HG03175 (cell line): ENCODE results near the gene LIPH.
"Not testable (repeated sequence)": the region's sequence is repeated elsewhere in the genome, so short reads cannot be mapped to it uniquely, and the experiment has no call there.

Experiments
- ATAC-seq: cut with Tn5 transposase; IDR thresholded peaks from one replicate; pipeline ENCODE4 v1.9.1; 2021; ENCODE audit warnings: mild to moderate bottlenecking, moderate library complexity; ENCODE audit not compliant: unreplicated experiment

The LIPH gene

DNA sequence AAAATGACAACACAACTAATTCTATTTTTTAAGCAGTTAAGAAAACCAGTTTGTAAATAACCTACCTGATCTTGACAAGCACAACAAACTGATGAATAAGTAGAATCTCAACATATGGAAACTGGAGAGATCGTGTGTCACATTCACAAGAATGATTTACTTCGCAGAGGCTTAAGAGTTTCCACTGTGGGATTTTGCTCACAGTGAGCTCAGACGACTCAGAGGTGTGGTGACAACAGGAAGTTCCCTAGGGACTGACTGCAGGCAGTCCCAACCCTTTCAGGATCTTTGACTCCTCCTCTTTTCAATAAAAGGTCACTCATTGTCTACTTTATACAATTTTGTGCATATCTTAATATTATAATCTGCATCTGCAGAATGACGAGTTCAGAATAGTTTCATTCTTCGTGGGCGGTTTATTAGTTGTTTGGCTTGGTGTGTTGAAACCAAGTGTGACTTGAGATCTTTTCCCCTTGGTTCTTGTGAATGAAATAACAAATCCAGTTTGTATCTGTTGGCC is at the start of gene LIPH:
Gene LIPH, minus strand, starts transcription at position 231 of the 520 bp plus-strand sequence. Its CDS starts 117 bp downstream, at position 114.
- ATAC-seq, result peak; percentile 80

DNA sequence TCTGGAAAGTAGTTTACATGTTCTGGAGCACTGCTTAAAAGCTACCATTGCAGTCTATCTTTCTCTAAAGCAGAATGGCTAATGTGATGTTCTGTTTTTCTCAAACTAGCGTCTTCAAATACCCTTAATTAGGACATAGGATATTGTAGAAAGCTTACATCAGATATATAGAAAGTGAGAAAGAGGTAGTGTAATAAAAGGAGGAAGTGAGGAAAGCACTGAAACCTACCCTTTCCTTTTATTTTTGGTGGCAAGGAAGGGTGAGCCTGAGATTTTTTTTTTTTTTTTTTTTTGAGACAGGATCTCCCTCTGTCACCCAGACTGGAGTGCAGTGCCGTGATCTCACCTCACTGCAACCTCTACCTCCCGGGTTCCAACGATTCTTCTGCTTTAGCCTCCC is 43.1 kb upstream of the LIPH start:
- peak; percentile 63 for ATAC-seq

DNA sequence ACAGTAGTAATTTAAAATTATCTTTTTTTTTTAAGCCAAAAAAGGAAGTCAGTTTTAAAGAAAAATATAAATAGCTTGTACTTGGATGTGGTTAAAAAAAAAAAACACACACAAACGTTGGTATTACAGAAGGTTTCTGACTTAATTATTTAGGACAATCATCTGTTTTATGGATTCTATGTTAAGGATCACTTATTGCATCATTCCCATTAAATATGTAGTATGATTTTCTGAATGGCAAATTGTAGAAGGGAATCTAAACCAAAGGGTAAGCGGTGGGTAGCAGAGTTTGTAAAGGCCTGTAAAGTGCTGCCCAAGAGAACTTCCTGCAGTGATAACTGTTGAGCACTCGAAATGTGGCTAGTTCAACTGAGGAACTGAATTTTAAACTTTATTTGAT is 41.7 kb upstream of the LIPH start:
- ATAC-seq, result no peak

DNA sequence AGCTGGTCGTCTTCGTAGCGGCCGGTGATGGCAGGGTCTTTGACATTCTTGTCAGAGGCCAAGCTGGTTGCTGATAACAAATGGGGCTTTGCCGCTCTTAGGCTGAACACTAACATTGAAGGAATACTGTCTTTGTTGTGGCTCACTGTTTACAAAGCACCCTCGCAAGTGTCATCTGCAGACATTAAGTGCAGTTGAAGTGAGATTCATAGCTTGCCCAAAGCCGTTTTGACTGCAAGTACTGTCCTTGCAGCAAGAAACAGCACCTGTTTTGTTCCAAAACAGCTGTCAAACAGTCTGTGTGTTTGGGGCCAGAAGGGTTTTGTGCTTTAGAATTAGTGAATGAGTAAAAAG is 34.3 kb upstream of the LIPH start:
- no peak for ATAC-seq

DNA sequence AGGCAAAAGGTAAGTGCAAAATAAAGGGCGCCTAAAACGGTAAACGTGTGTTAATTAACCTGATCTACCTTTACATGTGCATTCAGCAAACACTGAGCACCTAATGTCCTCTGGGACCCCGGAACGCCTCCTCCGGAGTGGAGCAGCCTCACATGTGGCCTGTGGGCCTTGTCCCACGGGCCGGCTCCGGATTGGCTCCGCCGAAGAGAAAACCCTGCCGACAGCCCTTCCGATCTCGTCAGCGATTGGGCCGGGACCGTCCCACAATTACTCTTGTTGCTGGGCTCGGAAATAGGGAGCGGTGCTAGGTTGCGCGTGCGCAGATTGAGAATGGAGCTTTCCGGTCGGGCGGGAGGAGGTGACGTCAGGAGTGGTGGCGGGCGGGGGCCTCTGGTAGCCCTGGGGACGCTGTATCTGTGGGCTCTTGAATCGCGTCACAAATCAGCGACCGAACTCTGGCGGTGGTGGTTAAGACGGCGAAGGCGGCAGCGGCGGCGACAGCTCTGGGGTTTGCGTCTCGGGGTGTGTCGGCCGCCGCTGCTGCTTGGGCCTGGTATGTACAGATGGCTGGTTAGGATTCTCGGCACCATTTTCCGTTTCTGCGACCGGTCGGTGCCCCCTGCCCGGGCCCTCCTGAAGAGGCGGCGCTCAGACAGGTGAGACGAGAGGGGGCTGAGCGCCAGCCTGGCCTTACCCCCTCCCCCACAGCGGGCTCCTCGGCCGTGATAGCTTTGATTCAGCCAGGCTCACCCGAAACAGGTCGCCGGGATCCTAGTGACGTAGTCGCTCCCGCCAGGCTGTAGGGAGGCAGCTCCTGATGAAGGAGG is 33.7 kb upstream of the LIPH start, which contains the start of gene SENP2:
Gene SENP2, plus strand, starts transcription at position 437 of the 827 bp plus-strand sequence. Its CDS starts 119 bp downstream, at position 556.
- ATAC-seq, result peak; percentile 97

DNA sequence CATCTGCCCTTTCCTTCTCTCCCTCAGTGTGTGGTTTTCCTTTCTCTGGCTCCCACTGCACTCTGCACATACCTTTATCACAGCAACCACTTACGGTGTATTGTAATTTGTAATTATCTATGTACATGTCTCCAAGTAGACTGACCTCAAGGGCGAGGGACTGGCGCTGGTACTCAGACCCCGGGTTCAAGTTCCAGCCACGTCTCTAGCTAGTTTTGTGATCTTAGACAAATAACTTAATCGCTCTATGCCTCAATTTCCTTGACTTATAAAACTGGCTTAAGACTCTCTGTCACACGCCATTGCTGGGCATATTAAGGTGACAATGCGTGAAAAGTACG is 33.1 kb upstream of the LIPH start:
- no peak for ATAC-seq

DNA sequence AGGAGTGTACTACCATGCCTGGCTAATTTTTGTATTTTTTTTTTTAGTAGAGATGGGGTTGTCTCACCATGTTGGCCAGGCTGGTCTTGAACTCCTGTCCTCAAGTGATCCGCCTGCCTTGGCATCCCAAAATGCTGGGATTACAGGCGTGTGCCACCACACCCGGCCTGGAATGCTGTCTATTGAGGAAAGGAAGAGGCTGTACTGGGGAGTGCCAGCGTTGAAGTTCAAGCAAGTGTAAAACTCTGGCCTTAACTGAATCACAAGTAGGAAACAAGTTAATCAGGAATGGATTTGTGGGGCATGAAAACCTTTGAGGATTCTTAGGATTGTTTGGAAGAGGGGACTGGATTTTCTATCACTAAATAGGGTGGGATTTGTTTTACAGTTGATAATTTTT is 32.3 kb upstream of the LIPH start:
- no peak for ATAC-seq

DNA sequence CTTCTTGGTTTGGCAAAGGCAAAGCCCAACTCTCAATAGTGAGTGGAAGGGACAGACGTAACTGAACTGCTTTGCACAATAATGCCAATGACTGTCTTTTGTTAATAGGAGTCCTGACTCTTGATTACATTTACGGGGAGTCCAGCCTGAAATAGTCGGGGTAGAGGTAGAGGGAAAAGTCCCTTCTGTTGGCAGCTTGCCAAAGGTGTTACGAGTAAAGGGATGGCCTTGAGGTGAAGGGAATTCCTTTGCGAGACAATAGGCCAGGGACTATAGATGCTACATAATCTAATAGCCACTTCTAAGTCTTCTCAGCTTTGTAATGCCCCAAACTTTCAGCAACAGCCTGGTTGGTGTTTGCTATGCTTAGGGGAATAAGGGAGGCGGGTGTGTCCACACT is 31.5 kb upstream of the LIPH start:
- no peak for ATAC-seq

DNA sequence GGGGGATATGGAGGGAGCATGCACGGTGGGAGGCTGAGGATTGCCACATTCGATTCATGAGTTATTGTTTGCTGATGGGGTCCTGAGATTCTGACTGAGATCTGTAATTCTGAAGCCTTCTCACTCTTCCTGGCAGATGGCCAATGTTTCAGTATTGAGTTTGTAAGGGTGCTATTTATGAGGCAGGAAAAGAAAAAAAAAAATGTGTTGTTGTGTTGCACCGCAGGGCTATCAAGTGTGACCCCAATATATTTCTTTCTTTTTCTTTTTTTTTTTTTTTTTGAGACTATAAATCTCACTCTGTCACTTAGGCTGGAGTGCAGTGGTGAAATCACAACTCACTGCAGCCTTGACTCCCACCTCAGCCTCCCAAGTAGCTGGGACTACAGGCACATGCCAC is 30.5 kb upstream of the LIPH start:
- ATAC-seq, result no peak

DNA sequence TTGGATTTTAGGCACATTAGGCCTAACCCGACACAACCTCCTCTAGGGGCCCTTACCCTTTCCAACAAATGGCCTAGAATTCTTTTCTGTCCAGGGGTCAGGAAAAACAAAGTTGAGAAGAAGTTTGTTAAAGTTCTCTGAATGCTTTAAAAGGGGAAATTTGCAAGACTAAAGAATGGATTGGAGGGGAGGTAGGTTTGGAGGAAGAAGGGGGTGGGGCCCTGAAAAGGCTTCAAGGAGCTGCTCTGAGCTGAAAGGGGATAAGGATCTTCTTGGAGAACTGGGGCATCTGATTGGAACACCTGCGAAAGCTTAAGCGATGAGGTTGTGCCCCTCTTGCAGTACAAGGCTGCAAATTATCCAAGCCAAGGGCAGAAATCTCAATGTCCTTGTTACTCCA is 29.8 kb upstream of the LIPH start:
- ATAC-seq, result no peak

DNA sequence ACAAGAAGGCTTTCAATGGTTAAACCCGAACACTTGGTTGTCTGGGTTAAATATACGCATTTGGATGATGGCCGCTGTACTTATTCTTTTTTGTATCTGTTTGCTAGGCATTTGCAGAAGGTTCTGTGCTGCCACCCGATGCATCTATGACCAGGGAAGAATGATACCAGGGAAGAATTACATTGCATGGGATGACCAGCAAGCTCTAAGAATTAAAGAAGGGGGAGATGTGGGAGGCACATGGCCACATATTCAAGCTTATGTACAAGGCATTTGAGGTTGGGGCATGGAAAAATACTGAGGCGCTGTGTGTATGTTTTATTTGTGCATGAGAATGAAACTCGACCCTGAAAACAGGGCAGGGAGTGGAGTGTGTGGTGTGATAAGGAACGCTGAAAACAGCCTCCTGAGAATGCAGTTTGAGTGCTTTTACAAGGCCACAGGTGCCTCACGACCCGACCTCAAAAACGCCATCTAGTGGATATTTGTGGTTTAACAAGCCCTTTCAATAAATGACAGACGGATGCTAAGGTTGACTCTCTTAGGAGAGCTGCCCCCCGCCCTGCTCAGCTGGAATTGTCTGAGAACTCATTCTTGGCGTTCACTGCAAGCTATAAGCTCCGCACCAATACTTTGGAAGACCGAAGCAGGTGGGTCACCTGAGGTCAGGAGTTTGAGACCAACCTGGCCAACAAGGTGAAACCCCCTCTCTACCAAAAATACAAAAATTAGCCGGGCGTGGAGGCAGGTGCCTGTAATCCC is 22.9 kb upstream of the LIPH start:
- peak; percentile 86 for ATAC-seq

DNA sequence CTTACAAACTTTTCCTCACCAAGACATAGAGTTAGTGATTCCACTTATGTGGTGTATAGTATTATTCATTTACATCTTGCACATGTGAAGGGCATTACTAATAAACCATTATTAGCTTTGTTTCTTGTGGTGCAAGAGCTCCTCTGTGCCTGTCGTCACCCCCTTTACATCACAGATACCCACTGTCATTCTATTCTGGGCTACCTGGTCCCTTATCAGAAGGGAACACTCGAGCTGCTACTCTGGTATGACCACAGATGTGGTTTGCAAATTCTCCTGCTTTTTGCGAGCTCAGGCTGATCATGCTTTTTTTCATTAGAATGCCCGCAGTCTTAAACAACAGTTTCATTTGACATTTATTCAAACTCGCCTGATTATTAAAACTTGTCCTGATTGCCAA is 19.8 kb upstream of the LIPH start:
- no peak for ATAC-seq

DNA sequence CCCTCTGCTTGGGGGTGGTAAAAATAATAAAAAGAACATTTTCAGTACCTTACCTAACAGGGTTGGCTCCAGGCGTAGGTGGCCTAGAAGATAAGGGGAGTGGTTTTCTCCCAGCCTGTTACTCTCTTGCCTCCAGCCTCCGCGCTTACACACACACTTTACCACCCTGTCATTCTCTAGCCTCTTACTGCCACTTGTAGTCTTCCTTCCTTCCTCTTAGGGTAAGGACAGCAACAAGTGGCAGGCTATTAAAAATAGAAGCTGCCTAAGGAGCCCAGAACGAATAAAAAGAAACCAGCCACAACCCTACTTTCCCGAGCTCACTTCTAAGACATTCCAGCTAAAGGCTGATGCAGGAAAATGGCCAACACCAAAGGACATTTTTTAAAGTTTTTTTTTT is 9.6 kb upstream of the LIPH start:
- no peak for ATAC-seq

DNA sequence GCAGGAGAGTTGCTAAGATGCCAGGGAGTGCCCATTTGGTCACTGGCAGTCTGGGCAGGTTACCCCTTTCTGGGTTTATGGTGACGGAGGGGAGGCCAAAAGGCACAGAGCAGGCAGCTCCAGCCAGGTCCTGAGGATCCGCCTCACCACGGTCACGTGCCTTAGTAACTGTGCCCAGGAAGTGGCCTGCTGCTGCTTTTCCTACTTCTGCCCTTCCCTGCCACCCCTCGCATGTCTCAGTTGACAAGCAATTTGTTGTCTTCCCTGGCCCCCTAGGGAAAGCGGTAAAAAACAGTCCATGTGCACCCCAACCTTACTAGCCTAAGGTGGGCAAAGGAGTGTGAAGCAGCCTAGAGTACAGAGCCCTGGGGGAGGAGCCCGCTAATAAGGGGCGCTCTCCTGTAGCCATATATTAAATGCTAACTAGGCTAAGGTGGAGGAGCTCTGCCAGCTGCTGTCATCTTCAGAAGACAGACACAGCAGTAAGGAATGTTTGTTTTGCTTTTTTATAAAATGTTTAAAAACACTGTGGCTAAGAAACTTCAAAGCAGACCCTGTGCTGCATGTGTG is 9.1 kb upstream of the LIPH start:
- ATAC-seq, result no peak

DNA sequence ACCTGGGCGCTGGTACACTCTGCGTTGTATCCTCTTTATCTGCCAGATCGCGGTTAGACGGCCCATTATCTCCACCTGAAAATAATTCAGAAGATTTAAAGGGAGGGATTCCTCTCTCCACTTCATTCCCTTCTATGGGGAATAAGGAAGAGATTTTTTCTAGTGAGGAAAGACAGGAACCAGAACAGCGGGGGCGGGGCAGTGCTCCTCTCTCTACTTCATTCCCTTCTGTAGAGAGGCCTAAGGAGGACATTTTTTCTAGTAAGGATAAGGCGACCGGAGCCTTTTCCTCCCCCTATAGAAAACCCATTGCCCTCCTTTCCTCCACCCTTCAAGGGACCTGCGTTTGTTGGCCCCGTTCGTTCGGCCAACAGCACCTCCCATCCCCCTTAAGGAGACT is 8.3 kb upstream of the LIPH start:
- no peak for ATAC-seq

DNA sequence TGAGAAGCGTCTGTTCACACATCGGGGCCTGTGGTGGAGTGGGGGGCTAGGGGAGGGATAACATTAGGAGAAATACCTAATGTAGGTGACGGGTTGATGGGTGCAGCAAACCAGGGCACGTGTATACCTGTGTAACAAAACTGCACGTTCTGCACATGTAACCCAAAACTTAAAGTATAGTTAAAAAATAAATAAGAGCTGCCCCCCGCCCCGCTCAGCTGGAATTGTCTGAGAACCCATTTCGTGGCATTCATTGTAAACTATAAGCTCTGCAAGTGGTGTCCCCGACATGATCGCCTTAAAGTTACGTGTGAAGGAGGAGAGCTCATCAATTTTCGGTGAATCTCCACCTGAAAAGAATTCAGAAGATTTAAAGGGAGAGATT is 7.3 kb upstream of the LIPH start:
- ATAC-seq, result no peak

DNA sequence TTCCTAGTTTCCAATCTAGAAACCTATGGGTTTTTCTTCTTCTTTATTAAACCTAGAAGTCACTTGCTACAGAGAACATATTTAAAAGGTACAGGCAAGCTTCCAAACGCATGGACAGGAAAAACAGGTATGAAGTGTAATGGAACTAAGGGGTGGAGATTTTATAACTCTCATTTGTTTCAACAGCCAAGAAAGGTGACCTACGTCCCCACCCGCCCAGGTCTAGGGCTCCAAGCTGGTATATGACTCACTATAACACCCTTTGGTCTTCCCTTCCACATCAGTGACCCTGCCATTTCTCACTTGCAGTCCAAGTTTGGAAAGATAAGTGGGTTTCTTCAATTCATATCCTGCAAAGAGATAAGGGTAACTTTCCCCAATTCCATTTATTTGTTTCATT is 6.0 kb upstream of the LIPH start:
- no peak for ATAC-seq

DNA sequence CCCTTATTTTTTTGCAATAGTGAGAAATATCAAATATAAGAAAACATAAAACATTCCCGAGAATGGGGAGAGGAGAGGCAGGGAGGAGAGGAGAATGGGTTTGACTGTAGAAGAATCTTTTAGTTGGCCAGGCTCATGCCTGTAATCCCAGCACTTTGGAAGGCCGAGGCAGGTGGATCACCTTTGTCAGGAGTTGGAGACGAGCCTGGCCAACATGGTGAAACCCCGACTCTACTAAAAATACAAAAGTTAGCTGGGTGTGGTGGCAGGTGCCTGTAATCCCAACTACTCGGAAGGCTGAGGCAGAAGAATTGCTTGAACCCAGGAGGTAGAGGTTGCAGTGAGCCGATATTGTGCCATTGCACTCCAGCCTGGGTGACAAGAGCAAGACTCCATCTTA is 4.3 kb upstream of the LIPH start:
- ATAC-seq, result not testable (repeated sequence)

DNA sequence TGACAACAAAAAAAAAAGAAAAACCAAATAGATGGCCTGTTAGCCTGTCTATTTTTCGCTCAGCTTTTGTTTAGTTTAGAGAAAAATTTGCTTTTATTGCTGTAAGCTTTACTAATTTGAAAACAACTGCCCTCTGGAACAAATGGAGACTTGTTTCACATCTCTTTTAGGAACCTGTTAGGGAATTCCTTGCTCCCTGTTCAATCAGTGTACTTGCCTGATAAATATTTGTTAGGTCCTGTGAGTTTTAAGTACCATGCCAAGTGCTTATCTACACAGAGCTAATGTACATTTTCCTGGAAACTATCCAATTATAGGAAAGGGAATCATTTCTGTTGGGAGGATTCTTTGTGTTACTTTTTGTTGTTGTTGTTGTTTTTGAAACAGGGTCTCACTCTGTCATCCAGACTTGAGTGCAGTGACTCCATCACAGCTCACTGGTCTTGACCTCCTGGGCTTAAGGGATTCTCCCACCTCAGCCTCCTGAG is 3.5 kb upstream of the LIPH start:
- ATAC-seq, result no peak

DNA sequence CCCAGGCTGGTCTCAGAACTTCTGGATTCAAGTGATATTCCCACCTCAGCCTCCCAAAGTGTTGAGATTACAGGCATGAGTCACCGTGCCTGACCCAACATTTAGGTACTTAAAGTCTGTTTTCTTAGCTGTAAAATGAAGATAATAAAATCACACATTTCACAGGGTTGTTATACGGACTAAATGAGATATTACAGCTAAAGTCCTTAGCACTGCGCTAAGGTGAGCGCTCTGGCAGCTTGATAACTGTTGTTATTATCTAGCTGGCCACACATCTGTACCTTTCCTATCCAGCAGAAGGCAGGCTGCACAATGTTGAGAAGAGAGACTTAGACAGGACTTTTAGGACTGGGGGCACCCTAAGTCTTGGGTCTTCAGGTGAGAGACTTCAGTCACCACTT is 2.7 kb upstream of the LIPH start:
- no peak for ATAC-seq

DNA sequence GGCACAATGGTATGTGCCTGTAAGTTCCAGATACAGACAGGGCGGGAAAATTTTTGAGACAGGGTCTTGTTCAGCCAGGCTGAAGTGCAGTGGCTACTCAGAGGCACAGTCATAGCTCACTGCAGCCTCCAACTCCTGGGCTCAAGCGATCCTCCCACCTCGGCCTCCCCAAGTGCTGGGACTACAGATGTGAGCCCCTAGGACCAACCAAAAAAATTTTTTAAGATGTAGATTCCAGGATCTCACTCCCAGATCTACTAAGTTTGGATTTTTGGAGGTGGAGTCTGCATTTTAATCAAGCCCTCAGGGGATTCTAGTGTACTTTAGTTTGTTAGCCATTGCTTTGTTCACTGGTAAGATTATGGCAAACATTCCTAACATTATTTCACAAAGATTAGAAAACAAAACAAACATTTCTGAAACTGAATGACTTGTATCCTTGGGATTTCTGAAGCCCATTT is 2.7 kb downstream of the LIPH start:
- ATAC-seq, result no peak

DNA sequence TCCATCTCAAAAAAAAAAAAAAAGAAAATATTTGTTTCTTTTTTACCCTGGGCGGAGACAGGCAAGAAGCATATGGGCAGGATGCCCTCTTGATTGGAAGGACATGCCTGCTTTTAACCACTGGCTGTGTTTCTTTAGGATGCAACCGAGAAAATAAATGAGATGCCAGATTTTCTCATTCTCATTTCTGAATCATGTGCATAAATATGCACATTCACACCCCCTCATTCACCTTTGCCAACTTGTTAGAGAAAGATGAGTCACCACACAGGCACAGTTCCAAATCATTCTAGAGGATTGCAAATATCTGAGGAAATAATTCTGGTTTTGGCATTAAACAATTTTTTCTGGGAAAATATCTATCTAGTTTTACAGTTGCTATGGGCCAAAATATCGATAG is 3.3 kb downstream of the LIPH start:
- no peak for ATAC-seq
